ENCODE data around the gene ASAP2. TPM values are rescaled to one million over a fixed set of nuclear protein-coding genes. Genes with fewer than 3 reads are reported as not detected.

The ASAP2 gene
- total RNA-seq, 1 experiment from 2014 or later: 12.6 TPM

DNA sequence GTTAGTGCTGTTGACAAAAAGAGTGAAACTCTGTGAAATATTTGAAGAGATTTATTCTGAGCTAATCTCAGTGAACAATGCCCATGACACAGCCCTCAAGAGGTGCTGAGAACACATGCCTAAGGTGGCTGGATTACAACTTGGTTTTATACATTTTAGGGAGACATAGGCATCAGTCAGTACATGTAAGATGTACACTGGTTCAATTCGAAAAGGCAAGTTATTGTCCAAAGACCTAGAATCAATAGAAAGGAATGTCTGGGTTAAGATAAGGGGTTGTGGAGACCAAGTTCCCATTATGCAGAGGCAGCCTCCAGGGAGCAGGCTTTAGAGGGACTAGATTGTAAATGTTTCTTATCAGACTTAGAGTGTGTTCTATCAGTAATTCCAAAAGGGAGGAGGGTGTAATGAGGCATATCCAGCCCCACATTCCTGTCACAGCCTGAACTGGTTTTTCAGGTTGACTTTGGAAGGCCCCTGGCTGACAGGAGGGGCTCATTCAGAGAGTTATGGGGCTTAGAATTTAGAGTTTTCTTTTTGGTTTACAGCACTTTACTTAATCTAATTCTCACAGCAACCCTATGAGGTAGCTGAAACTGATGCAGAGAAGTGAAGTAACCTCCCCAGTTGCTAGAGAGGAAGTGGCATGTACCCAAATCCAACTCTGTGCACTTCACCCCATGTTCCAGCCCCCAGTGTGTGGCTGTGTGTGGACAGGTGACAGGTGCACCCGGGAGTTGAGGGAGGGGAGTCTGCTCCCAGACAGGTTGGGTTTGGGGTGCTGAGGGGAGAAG is 28.3 kb upstream of the ASAP2 start:
- H3K79me1 ChIP-seq (ENCODE audit: insufficient read depth, low read depth, low read length, poor library complexity, severe bottlenecking): no peaks in the 10 kb centered on the region
- DNase-seq: no peak
- no peak overlapping the region for H3K27ac ChIP-seq (ENCODE audit: insufficient read length, low read depth, low read length)
- H2AFZ ChIP-seq (ENCODE audit: low read length): no peak overlapping the region
- H3K23ac ChIP-seq (ENCODE audit: insufficient read length, low read depth, low read length): no peak overlapping the region
- H3K18ac ChIP-seq (ENCODE audit: insufficient read length, low read depth, low read length): no peak overlapping the region
- H3K4me3 Mint-ChIP-seq: no peak overlapping the region
- H2BK5ac ChIP-seq (ENCODE audit: insufficient read length, low read length): no peak overlapping the region
- no peaks in the 10 kb centered on the region for H3K9me3 ChIP-seq (ENCODE audit: control insufficient read depth, low read depth, low read length)
- H3T11ph ChIP-seq (ENCODE audit: low read length): no peak overlapping the region
- H3K4ac ChIP-seq (ENCODE audit: low read depth, low read length): no peak overlapping the region
- H2BK20ac ChIP-seq (ENCODE audit: low read depth, low read length, poor library complexity, severe bottlenecking): no peak overlapping the region
- H2AK5ac ChIP-seq (ENCODE audit: insufficient read length, low read length): no peak overlapping the region
- no peak overlapping the region for H2BK15ac ChIP-seq (ENCODE audit: low read depth, low read length)
- WGBS (ENCODE audit: extremely low coverage, insufficient read length, low lambda C conversion rate): no CpG with 5 or more reads among the region's 2 CpGs
- no peak overlapping the region for H3K56ac ChIP-seq (ENCODE audit: insufficient read length, low read depth, low read length)
- no peaks in the 10 kb centered on the region for H4K20me1 ChIP-seq (ENCODE audit: control insufficient read depth, insufficient read depth, insufficient read length)
- peaks cover 27% of the 10 kb centered on the region in 2 experiments for H3K4me1 Mint-ChIP-seq
- no peak overlapping the region for H3K4me2 ChIP-seq (ENCODE audit: insufficient read depth, insufficient read length, low read length)
- no peak overlapping the region for H2BK120ac ChIP-seq (ENCODE audit: low read depth, low read length, poor library complexity, severe bottlenecking)
- H3K14ac ChIP-seq (ENCODE audit: insufficient read depth, low read length): no peak overlapping the region; the same call in 1 of the 2 replicates
- no peak overlapping the region for H3K9ac ChIP-seq (ENCODE audit: extremely low read depth, insufficient read length, low read length)
- H3K27ac Mint-ChIP-seq: 0 out of 7 replicates have a peak overlapping the region, but pooled peaks of 1 of the 3 experiments have one; percentile 44
- H3K36me3 Mint-ChIP-seq (ENCODE audit: insufficient read depth in 1 of 3, low read depth in 3 of 3): peaks cover 0 to 2% (median 0%) of the 10 kb centered on the region in 3 experiments; a peak in 2 of 7 replicates
- peaks cover 5% of the 10 kb centered on the region for H3K4me1 ChIP-seq (ENCODE audit: insufficient read depth, low read length)
- H3K79me2 ChIP-seq (ENCODE audit: insufficient read depth, low read length): no peaks in the 10 kb centered on the region
- no peaks in the 10 kb centered on the region; the same call in 1 of the 2 replicates for H3K27me3 ChIP-seq (ENCODE audit: insufficient read depth, low read length)
- no peaks in the 10 kb centered on the region for H3K23me2 ChIP-seq (ENCODE audit: insufficient read length, low read depth, low read length, poor library complexity, severe bottlenecking)
- H4K8ac ChIP-seq (replicated peaks; ENCODE audit: insufficient read length, low read depth, low read length): no peak overlapping the region
- H3K9me3 Mint-ChIP-seq: peaks cover 3 to 5% of the 10 kb centered on the region in 2 experiments; a peak in 3 of 5 replicates
- H3K27me3 Mint-ChIP-seq (ENCODE audit: low read depth): peaks cover 4% of the 10 kb centered on the region
- TF ChIP-seq, protein P1, sequence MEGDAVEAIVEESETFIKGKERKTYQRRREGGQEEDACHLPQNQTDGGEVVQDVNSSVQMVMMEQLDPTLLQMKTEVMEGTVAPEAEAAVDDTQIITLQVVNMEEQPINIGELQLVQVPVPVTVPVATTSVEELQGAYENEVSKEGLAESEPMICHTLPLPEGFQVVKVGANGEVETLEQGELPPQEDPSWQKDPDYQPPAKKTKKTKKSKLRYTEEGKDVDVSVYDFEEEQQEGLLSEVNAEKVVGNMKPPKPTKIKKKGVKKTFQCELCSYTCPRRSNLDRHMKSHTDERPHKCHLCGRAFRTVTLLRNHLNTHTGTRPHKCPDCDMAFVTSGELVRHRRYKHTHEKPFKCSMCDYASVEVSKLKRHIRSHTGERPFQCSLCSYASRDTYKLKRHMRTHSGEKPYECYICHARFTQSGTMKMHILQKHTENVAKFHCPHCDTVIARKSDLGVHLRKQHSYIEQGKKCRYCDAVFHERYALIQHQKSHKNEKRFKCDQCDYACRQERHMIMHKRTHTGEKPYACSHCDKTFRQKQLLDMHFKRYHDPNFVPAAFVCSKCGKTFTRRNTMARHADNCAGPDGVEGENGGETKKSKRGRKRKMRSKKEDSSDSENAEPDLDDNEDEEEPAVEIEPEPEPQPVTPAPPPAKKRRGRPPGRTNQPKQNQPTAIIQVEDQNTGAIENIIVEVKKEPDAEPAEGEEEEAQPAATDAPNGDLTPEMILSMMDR (conservative IDR thresholded peaks at IDR 0.05): no peak
- no peak overlapping the region for H4K5ac ChIP-seq (ENCODE audit: insufficient read length, low read depth, low read length)
- no peak overlapping the region for H2BK12ac ChIP-seq (ENCODE audit: insufficient read length, low read depth, low read length)
- H4K91ac ChIP-seq (ENCODE audit: insufficient read length, low read depth, low read length): no peak overlapping the region

Data from H9 (cell line).